Right lobe of liver (tissue), 4 donors: ENCODE data around the gene CCDC186.

ENCODE experiments used
- POLR2A ChIP-seq: fragments of 450-650 bp; IDR thresholded peaks from one replicate; pipeline ENCODE4 v1.6.1; 2017; ENCODE audit warnings: antibody characterized with exemption, mild to moderate bottlenecking
- TF ChIP-seq, protein P1 (sequence below), 4 donors: fragments of 200-600 bp in 3 of 4; fragments of 450-650 bp in 1 of 4; IDR thresholded peaks; one replicate each; pipeline versions ENCODE4 v1.5.1 to v1.8.0; 2016 to 2022; ENCODE audit warnings: antibody characterized with exemption in 4 of 4, mild to moderate bottlenecking in 2 of 4
- donor health status: DM: no; HTN: no; CAD: no.
- donor health status: DM: no; HTN: no; CAD: no.
- donor health status: DM: no; HTN: yes; CAD: no.

DNA sequence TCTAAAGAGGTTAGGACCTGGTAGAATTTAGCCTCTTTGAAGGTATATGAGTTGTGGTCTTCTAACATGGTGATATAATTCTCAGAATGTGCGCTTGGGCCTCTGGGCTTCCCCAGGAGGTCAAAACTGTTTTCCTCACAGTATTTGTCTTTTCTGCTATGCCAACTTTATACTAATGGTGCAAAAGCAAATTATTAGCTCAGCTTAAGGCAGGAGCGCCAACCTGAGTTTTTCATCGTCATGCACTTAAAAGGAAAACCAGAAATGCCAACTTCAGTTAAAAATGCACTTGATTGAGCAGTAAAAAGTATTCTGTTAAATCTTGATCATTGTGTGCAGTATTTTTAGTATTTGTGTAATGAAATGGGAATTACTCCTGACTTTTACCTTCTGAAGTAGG lies 14.9 kb upstream of the CCDC186 start:
- TF ChIP-seq, protein P1, sequence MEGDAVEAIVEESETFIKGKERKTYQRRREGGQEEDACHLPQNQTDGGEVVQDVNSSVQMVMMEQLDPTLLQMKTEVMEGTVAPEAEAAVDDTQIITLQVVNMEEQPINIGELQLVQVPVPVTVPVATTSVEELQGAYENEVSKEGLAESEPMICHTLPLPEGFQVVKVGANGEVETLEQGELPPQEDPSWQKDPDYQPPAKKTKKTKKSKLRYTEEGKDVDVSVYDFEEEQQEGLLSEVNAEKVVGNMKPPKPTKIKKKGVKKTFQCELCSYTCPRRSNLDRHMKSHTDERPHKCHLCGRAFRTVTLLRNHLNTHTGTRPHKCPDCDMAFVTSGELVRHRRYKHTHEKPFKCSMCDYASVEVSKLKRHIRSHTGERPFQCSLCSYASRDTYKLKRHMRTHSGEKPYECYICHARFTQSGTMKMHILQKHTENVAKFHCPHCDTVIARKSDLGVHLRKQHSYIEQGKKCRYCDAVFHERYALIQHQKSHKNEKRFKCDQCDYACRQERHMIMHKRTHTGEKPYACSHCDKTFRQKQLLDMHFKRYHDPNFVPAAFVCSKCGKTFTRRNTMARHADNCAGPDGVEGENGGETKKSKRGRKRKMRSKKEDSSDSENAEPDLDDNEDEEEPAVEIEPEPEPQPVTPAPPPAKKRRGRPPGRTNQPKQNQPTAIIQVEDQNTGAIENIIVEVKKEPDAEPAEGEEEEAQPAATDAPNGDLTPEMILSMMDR (IDR thresholded peaks at IDR 0.05), result no peak
- no peak for TF ChIP-seq POLR2A
